ENCODE measurements around the gene POLN.

DNA sequence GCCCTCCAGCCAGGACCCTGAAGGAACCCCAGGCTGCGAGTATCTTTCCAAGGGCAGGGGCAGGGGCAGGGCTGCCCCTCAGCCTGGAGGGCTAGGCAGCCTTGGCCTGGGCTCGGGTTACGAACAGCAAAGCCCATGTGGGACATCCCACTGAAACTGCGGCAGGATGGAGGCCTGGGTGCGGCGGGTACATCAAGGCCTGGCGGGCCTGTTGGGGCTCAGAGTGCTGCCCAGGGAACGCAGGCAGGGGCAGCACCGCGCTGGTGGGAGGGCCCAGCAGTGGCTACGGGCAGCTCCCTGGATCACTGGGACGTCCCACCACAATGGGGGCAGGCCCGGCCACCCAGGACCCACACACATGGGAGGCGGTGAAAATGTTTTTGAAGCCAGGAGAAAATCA is 171.9 kb downstream of the POLN start:
- TF ChIP-seq, protein P1, sequence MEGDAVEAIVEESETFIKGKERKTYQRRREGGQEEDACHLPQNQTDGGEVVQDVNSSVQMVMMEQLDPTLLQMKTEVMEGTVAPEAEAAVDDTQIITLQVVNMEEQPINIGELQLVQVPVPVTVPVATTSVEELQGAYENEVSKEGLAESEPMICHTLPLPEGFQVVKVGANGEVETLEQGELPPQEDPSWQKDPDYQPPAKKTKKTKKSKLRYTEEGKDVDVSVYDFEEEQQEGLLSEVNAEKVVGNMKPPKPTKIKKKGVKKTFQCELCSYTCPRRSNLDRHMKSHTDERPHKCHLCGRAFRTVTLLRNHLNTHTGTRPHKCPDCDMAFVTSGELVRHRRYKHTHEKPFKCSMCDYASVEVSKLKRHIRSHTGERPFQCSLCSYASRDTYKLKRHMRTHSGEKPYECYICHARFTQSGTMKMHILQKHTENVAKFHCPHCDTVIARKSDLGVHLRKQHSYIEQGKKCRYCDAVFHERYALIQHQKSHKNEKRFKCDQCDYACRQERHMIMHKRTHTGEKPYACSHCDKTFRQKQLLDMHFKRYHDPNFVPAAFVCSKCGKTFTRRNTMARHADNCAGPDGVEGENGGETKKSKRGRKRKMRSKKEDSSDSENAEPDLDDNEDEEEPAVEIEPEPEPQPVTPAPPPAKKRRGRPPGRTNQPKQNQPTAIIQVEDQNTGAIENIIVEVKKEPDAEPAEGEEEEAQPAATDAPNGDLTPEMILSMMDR (IDR thresholded peaks at IDR 0.05; ENCODE audit: low read length), result no peak
- no peak for TF ChIP-seq EZH2 (IDR thresholded peaks at IDR 0.05; ENCODE audit: borderline replicate concordance, low read length)
